ENCODE measurements around the gene CIB1. TPM values are rescaled to one million over a fixed set of nuclear protein-coding genes. Genes with fewer than 3 reads are reported as not detected.

CIB1 gene
- total and polyA plus RNA-seq, 12 donors, result 70.5 to 144 (median 79.7) TPM

DNA sequence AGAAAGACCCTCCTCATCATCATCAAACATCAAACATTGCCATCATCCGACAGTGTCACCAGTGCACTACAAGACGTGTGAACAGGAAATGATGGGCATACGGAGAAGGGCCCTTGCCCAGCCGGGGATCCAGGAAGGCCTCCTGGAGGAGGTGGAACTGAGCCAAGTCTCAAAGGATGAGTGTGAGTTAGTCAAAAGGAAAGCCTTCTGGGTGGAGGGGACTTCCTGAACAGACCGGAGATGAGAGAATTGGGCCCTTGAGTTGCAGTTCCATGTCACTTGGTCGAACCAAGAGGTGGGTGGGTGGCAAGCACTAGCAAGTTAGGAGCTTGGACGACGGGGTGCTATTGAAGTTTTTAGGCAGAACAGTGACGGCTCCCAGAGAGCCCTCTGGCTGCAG, 24.1 kb downstream of the CIB1 start:
- intact Hi-C loops (cut with DNase I), result no loop called here

GRCh38 chr15:90208356-90208755, 25.4 kb downstream of the CIB1 start:
- no peak overlapping the region for H3K27ac ChIP-seq
- ATAC-seq (no peak), DNase-seq (no peak)
- H3K27me3 ChIP-seq, result no peaks in the 10 kb centered on the region
- H3K4me1 ChIP-seq, result peaks cover 13 to 73% (median 47%) of the 10 kb centered on the region in 9 donors
- H3K9me3 ChIP-seq, result no peaks in the 10 kb centered on the region
- no peak overlapping the region for H3K4me3 ChIP-seq
- TF ChIP-seq CTCF (IDR thresholded peaks at IDR 0.05), result no peak
- intact Hi-C loops (cut with DNase I), result no loop called here
- 93 to 94% methylated on average over 6 of the region's 6 CpGs for WGBS, 2 donors
- H3K36me3 ChIP-seq, result peaks cover 0 to 42% (median 0%) of the 10 kb centered on the region in 9 donors

More for the DNA sequence above, 24.1 kb downstream of the CIB1 start:
- DNase-seq (no peak), ATAC-seq (no peak)
- Histone ChIP-seq H3K9me3 (no peaks in the 10 kb centered on the region), H3K4me1 (peaks cover 10 to 72% (median 49%) of the 10 kb centered on the region in 9 donors), H3K27me3 (no peaks in the 10 kb centered on the region), H3K27ac (no peak overlapping the region), H3K36me3 (peaks cover 0 to 35% (median 0%) of the 10 kb centered on the region in 9 donors), H3K4me3 (no peak overlapping the region)
- TF ChIP-seq CTCF (IDR thresholded peaks at IDR 0.05), result no peak
- 64 to 78% methylated on average over 9 of the region's 9 CpGs for WGBS, 2 donors

DNA sequence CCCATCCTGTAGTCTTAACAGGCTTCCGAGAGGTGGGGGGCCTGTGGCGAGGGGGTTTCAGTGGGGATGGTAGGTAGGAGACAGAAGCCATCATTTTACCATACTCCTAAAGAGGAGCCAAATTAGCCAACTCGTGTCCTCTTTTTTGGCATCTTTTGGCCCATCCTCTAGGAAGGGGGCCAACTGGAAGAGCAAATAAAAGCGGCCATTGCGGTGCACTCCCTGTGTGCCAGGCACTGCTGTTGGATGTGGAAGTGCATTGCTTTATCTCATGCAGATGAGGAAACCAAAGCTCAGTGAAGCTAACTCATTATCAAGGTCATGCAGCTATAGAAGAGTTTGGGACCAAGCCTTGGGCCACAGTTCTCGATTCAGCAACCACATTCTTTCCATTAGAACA, 26.5 kb downstream of the CIB1 start:
- peaks cover 0 to 46% (median 0%) of the 10 kb centered on the region in 9 donors for H3K36me3 ChIP-seq
- H3K9me3 ChIP-seq, result no peaks in the 10 kb centered on the region
- TF ChIP-seq CTCF (IDR thresholded peaks at IDR 0.05), result no peak
- ATAC-seq (no peak), DNase-seq (no peak)
- peaks cover 17 to 75% (median 41%) of the 10 kb centered on the region in 9 donors for H3K4me1 ChIP-seq
- 92 to 96% methylated on average over 6 of the region's 6 CpGs for WGBS, 2 donors
- intact Hi-C loops (cut with DNase I), result no loop called here
- H3K4me3 ChIP-seq, result no peak overlapping the region
- H3K27me3 ChIP-seq, result no peaks in the 10 kb centered on the region
- no peak overlapping the region for H3K27ac ChIP-seq

- peak overlapping the region in 8 of 10 donors; percentile 9 to 57 (median 28) for H3K27ac ChIP-seq
- DNase-seq, result no peak
- no peak overlapping the region for H3K4me3 ChIP-seq
These were observed 27.9 kb downstream of the CIB1 start for GRCh38 chr15:90205886-90206285.

More at GRCh38 chr15:90205886-90206285, 27.9 kb downstream of the CIB1 start:
- TF ChIP-seq CTCF (IDR thresholded peaks at IDR 0.05), result no peak
- intact Hi-C loops (cut with DNase I), result no loop called here
- peak in 4 of 8 donors; percentile 33 to 61 (median 44) for ATAC-seq
- no peaks in the 10 kb centered on the region for H3K9me3 ChIP-seq
- no peaks in the 10 kb centered on the region for H3K27me3 ChIP-seq
- WGBS, 2 donors, result 44 to 57% methylated on average over 5 of the region's 5 CpGs
- H3K4me1 ChIP-seq, result peaks cover 16 to 68% (median 37%) of the 10 kb centered on the region in 9 donors
- peaks cover 0 to 46% (median 0%) of the 10 kb centered on the region in 9 donors for H3K36me3 ChIP-seq
